Rectal smooth muscle tissue (tissue), 1 donor: ENCODE measurements around the gene NF1.
"Not testable (repeated sequence)": the region's sequence is repeated elsewhere in the genome, so short reads cannot be mapped to it uniquely, and the experiment has no call there.

ENCODE experiments used
- H3K27ac ChIP-seq: one replicate; pipeline ENCODE4 v1.7.0; 2013; ENCODE audit warnings: low read depth, low read length, inconsistent platforms
- H3K27me3 ChIP-seq: one replicate; pipeline ENCODE4 v1.7.0; 2013; ENCODE audit warnings: low read length; ENCODE audit not compliant: control insufficient read depth, insufficient read depth
- H3K36me3 ChIP-seq: one replicate; pipeline ENCODE4 v1.7.0; 2013; ENCODE audit warnings: low read length; ENCODE audit not compliant: control insufficient read depth, insufficient read depth
- H3K4me1 ChIP-seq: one replicate; pipeline ENCODE4 v1.7.0; 2013; ENCODE audit warnings: low read length; ENCODE audit not compliant: control insufficient read depth, insufficient read depth
- H3K4me3 ChIP-seq: one replicate; pipeline ENCODE4 v1.7.0; 2013; ENCODE audit warnings: low read length
- H3K9ac ChIP-seq: one replicate; pipeline ENCODE4 v1.7.0; 2013; ENCODE audit warnings: low read length

NF1 gene

DNA sequence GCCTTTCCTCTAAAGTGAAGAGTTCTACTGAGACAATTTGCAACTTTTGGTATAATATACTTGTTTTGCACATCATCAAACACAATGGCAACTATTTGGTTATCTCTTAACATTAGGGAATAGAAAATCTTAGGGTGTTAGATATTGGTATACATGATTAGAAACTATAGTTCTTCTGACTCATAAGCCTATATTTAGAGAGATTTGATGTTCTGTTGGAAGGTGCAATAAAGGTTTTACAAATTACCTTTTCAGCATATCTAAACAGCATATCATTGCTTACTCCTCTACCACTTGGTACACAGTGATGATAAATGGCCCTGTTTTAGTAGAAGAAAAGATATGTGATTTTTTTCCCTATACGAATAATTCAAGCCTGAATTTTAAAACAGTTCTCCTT, 212.9 kb downstream of the NF1 start:
- Histone ChIP-seq H3K36me3 (peaks cover 2% of the 10 kb centered on the region), H3K9ac (no peak overlapping the region), H3K27ac (no peak overlapping the region), H3K4me1 (no peaks in the 10 kb centered on the region), H3K4me3 (no peak overlapping the region), H3K27me3 (no peaks in the 10 kb centered on the region)

DNA sequence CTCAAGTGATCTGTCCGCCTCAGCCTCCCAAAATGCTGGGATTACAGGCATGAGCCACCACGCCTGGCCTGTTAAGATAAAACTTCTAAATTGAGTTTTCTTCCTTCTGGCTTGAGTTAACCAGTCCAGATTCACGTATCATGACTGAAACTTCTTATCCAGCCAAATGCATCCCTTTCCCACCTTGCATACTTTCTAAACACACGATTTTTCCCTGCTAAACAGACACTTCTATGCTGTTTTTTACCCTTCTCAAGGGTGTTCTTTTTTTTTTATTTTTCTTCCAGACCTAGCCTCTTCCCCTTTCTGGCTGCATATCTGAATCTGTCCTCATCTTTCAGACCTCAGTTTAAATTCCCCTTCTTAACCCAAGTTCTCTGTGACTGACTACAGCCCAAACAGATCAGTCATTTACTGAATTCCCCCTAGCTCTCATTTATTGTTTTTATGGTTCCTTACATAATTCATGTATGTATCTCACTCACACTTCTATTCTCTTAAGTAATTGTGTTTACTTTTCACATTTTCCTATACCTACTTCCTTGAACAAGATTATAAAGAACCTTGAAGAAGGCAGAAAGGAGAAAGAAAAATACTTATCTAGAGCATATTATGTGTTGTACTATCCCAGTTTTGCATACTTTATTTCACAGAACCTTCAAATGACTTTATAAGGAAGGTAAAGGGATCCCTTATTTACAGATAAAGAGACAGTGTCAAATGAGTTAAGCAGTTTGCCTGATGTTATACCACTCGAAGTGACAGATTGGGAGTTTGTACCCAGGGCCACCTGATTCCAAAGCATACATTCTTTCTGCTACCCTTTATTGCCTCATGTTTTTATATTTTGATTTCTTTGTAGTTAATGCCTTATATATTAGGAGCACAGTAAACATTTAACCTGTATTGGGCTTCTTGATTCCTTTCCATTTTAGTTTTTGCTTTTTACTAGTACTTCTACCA, 213.9 kb downstream of the NF1 start:
- H3K27me3 ChIP-seq, result no peaks in the 10 kb centered on the region
- H3K4me1 ChIP-seq, result no peaks in the 10 kb centered on the region
- H3K36me3 ChIP-seq, result peaks cover 2% of the 10 kb centered on the region
- H3K4me3 ChIP-seq, result no peak overlapping the region
- no peak overlapping the region for H3K27ac ChIP-seq
- no peak overlapping the region for H3K9ac ChIP-seq

DNA sequence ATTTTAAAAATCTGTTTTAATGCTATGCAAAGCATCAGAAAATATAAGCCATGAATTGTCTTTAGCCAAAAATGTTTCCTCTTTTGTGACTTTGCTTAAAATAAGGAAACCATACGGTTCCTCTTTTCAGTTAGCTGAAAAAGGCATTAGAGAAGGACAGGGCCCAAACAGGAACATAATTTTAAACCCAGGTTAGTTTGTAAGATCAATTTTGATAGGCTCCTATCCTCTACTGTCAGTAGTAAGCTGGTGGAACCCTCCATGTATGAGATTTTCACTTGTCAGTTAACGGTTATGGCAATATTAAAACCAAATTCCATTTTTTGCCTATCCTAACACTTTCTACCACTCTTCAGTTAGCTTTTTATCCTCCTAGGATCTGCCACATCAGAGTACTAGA, 214.8 kb downstream of the NF1 start:
- Histone ChIP-seq H3K36me3 (no peaks in the 10 kb centered on the region), H3K4me1 (no peaks in the 10 kb centered on the region), H3K27ac (no peak overlapping the region), H3K4me3 (no peak overlapping the region), H3K27me3 (no peaks in the 10 kb centered on the region), H3K9ac (no peak overlapping the region)

DNA sequence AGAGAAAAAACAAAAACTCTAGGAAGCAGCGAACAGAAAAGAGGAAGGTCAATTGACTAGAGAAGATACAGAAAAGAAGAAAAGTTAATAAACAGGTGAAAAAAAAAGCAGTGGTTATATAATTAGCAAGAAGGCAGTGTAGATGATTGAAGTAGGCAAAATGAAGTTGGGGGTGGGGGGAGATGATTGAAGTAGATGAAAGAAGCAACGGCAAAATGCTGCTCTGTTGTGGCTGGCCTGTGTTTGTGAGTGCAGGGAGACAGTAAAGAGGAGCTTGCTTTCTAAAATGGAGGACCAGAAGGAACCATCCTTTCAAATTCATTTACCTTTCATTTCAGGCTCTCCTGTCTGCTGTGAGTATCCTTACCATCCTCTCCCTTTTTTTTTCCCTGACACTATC, 215.5 kb downstream of the NF1 start:
- no peaks in the 10 kb centered on the region for H3K27me3 ChIP-seq
- H3K36me3 ChIP-seq, result no peaks in the 10 kb centered on the region
- H3K27ac ChIP-seq, result no peak overlapping the region
- no peaks in the 10 kb centered on the region for H3K4me1 ChIP-seq
- peak overlapping the region; percentile 0 for H3K4me3 ChIP-seq
- no peak overlapping the region for H3K9ac ChIP-seq

DNA sequence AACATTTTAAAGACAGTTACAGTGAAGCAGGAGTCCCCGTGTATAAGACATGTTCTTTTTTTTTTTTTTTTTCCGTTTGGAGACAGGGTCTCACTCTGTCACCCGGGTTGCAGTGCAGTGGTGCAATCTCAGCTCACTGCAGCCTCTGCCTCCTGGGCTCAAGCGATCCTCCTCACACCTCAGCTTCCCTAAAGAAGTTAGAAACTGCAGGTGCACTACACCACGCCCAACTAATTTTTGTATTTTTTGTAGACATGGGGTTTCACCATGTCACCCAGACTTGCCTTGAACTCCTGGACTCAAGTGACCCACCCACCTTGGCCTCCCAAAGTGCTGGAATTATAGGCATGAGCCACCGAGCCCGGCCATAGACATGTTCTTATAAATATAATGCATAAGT, 216.1 kb downstream of the NF1 start:
- H3K9ac ChIP-seq, result no peak overlapping the region
- H3K4me3 ChIP-seq, result no peak overlapping the region
- no peaks in the 10 kb centered on the region for H3K4me1 ChIP-seq
- H3K27ac ChIP-seq, result no peak overlapping the region
- no peaks in the 10 kb centered on the region for H3K36me3 ChIP-seq
- no peaks in the 10 kb centered on the region for H3K27me3 ChIP-seq

DNA sequence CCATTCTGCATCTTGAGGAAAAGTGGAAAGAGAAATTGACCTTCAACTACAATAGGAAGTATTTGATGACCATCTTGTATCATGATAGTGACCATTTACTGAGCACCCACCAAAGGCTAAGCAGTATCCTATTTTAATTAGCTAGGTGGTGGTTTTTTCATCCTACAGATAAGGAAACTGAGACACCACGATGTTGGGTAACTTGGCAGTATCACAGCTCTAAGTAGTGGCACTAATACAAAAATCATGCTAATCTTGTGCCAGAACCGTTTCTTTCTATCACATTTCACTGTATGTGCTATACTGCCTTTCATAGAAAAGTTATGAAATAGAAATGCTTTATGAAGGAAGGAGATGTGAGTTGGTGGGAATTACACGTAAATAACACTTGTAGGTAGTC, 216.7 kb downstream of the NF1 start:
- H3K36me3 ChIP-seq, result no peaks in the 10 kb centered on the region
- H3K4me1 ChIP-seq, result no peaks in the 10 kb centered on the region
- H3K9ac ChIP-seq, result no peak overlapping the region
- no peaks in the 10 kb centered on the region for H3K27me3 ChIP-seq
- peak overlapping the region; percentile 19 for H3K4me3 ChIP-seq
- no peak overlapping the region for H3K27ac ChIP-seq

DNA sequence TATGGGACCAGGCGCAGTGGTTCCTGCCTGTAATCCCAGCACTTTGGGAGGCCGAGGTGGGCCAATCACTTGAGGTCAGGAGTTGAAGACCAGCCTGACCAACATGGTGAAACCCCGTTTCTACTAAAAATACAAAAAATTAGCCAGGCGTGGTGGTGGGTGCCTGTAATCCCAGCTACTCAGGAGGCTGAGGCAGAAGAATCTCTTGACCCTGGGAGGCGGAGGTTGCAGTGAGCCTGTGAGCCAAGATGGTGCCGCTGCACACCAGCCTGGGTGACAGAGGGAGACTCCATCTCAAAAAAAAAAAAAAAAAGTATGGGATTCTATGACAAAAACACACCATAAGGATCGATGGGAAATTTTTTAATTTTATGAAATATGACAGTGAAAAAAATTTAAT, 217.4 kb downstream of the NF1 start:
- H3K4me1 ChIP-seq, H3K9ac ChIP-seq, H3K27ac ChIP-seq, H3K36me3 ChIP-seq, H3K27me3 ChIP-seq: not testable (repeated sequence)
- H3K4me3 ChIP-seq, result peak overlapping the region; percentile 19

DNA sequence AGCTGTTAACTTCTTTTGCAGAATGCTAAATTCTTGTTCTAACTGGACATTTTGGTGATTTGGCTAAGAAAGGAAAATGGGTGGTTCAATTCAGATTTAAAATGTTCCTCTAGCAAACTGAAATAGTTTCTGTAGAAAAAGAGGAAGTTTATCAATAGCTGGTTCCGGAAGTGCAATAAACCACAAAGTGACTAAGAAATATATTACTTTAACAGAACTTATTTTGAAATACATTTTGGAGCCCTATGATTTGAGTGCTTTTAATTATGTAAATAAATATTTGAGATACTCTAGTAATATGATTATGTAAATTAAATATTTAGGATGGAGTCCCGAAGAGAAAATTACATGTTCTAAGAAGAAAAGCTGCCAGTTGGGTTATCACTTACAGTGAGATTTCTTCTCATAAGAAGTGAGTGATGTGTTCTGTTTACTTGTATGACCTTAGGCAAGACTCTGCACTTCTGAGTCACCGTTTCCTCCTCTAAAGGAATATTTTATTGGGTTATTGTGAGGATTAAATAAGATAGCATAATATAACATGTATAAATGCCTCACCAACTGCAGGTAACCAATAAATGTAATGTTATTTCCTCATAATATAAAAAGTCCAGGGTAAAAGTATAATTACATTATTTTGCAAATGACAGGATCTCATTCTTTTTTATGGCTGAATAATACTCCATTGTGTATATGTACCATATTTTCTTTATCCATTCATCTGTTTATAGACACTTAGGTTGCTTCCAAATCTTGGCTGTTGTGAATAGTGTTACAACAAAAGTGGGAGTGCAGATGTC, 219.4 kb downstream of the NF1 start, which contains the start of gene EVI2B:
TSS of gene EVI2B (minus strand) at position 73 of the 800 bp plus-strand sequence. CDS start 8,445 bp downstream, outside the sequence.
- peak within 1 kb of the TSS; percentile 19 for H3K4me3 ChIP-seq
- H3K9ac ChIP-seq, result no peak within 1 kb of the TSS
- H3K36me3 ChIP-seq, result no peaks in the 10 kb centered on the region
- no peak within 1 kb of the TSS for H3K27ac ChIP-seq
- no peaks in the 10 kb centered on the region for H3K27me3 ChIP-seq
- H3K4me1 ChIP-seq, result no peaks in the 10 kb centered on the region

DNA sequence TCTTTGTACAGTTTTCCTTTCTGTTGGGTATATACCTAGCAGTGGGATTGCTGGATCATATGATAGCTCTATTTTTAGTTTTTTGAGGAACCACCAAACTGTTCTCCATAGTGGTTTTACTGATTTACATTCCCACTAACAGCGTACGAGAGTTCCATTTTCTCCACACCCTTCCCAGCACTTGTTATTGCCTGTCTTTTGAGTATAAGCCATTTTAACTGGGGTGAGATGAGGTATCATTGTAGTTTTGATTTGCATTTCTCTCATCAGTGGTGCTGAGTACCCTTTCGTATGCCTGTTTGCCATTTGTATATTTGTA, 220.0 kb downstream of the NF1 start:
- Histone ChIP-seq H3K36me3 (no peaks in the 10 kb centered on the region), H3K4me3 (no peak overlapping the region), H3K27ac (no peak overlapping the region), H3K27me3 (no peaks in the 10 kb centered on the region), H3K9ac (no peak overlapping the region), H3K4me1 (no peaks in the 10 kb centered on the region)

DNA sequence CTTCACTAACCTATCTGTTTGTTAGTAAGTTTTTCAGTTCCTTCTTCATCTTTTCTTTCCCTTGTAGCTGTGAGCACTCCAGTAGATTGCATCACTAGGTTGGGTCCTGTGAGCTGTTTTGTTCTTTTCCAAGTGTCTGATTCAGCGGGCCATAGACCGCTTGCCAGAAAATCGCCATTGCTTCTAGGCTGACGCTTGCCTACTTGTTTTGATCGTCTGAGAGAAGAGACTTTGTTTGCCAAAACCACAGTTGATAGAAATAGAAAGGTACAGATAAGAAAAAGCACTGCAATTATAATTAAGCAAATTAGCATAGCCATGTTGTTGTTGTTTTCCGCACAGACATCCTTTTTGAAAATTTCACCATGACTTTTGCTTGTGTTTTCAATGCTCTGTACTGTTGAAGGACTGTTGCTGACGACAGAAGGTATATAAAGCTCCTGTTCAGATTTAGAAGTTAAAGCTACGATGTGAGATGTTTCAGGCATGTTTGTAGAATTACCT, 223.6 kb downstream of the NF1 start:
- Histone ChIP-seq H3K4me3 (peak overlapping the region; percentile 52), H3K36me3 (no peaks in the 10 kb centered on the region), H3K9ac (no peak overlapping the region), H3K4me1 (no peaks in the 10 kb centered on the region), H3K27me3 (no peaks in the 10 kb centered on the region), H3K27ac (peak overlapping the region; percentile 40)

DNA sequence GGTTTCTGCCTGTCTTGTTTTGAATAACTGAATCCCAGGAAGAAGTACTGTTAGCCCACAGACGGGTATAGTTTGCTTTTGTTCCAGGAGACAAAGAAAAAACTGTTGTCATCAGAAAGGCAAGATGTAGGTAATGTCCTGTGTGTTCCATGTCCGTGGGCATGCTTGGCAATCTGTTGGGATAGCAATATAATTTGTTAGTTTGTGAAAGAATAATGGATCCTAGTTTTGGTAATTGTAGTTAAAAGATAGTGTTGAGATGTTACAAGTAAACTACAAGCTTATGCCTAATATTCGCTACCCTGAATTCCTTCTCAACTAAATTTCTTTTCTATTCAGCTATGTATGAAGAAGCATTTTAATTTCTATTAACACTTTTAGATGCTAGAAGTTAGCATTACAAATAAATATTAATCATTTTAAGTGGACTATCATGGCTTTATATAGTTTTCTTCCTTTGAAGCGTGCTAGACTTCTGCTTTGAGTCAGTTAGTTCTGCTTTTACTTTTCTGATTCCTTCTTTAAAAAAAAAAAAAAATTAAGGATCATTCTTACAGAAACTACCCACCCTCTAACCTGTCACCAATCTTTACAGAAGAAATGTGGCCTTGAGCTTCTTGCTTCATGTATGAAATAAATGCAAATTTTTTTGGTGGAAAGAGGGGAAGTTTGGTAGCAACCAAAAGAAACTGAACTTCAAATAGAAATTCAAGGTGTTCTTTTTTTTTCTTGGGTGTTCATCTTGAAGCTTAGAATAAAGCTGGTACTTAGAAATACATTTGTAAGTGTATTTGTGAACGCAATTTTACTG, 224.3 kb downstream of the NF1 start:
- no peak overlapping the region for H3K9ac ChIP-seq
- H3K27me3 ChIP-seq, result no peaks in the 10 kb centered on the region
- H3K4me1 ChIP-seq, result no peaks in the 10 kb centered on the region
- H3K4me3 ChIP-seq, result peak overlapping the region; percentile 52
- H3K27ac ChIP-seq, result peak overlapping the region; percentile 40
- no peaks in the 10 kb centered on the region for H3K36me3 ChIP-seq

DNA sequence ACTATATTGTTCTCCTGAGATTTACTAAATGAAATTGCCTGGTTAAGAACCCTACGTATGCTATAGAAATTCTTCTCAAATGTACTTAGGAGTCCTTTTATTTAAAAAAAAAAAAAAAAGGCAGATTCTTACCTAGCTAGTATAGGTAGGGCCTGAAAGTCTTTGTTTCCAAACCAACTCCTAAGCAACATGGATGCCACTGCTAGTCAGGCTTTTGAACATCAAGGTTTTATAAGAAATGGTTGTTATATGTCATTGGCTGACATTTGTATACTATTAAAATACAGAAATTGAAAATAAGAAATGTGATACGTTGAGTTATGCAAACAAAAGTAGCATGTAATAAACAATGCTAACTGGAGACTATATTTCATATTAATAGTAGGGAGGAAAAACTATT, 225.5 kb downstream of the NF1 start:
- no peak overlapping the region for H3K4me3 ChIP-seq
- no peaks in the 10 kb centered on the region for H3K36me3 ChIP-seq
- no peak overlapping the region for H3K27ac ChIP-seq
- no peak overlapping the region for H3K9ac ChIP-seq
- H3K4me1 ChIP-seq, result no peaks in the 10 kb centered on the region
- no peaks in the 10 kb centered on the region for H3K27me3 ChIP-seq
